CD4-positive, alpha-beta T cell treated with Interleukin-17A for 4 hours (primary cell): ENCODE data around the gene FNBP1.
"Not testable (repeated sequence)": the region's sequence is repeated elsewhere in the genome, so short reads cannot be mapped to it uniquely, and the experiment has no call there.

Source experiments
- DNase-seq: peaks from one replicate; pipeline ENCODE4 v3.0.0-alpha.2; 2020; ENCODE audit warnings: mixed read lengths

FNBP1 gene

DNA sequence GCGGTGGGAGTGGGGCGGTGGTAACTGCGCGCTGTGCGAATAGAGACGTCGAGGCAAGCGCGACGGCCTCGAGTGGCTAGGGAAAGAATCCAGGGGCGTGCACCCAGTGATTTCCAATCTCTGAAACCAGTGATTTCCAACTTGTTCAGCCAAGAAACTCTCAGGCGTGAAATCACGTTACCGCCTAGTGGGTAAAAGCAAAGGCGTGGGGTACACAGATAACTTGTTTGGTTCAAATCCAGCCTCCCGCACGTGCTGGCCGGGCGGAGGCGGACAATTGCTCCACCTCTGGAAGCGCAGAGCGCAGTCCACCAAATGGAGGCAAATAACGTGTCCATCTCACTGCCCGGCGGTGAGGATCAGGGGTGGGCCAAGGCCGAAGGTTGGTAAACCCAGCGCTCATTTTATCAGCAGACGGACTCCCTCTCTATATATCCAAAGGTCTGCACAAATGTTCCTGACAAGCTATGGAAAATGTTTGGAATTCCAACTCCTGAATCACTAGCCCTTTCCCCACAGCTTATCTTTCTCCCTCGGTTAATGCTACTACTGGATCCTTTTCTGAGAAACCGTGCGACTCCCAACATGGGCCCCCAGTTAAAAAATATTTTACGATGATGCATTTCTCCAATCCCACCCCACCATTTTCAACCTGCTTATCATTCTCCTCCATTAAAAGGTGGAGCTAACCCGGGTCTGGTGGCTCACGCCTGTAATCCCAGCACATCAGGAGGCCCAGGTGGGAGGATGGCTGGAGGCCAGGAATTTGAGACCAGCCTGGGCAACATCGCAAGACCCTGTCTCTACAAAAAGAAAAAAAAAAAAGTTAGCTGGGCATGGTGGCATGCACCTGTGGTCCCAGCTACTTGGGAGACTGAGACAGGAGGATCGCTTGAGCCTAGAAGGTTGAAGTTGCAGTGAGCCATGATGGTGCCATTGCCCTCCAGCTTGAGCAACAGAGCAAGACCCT is 950 bp upstream of the FNBP1 start:
- DNase-seq: no peak

DNA sequence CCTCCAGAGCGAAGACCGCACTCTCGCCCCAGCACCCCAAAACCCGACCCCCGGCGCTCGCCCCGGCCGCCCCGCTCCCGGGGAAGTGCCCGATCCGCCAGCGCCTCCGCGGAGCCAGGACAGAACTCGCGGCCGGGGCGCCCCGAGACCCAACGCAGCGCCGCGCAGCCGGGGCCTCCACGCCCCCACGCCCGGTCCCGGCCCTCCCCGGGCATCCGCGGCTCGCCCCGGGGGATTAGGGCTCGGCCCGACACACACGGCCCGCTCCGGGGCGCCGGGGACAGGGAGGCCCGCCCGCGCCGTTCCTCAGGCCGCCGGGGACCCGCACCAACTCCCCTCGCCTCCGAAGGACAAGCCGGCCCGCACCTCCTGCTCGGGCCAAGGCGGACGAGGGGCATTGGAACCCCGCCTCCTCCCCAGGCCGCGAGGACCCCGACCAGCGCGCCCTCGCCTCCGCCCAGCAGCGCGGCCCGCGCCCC is 544 bp downstream of the FNBP1 start:
- peak; percentile 49 for DNase-seq

GRCh38 chr9:130041648-130042405 is 1.2 kb downstream of the FNBP1 start:
- DNase-seq: no peak

GRCh38 chr9:130040984-130041647 is 1.9 kb downstream of the FNBP1 start:
- peak; percentile 20 for DNase-seq

DNA sequence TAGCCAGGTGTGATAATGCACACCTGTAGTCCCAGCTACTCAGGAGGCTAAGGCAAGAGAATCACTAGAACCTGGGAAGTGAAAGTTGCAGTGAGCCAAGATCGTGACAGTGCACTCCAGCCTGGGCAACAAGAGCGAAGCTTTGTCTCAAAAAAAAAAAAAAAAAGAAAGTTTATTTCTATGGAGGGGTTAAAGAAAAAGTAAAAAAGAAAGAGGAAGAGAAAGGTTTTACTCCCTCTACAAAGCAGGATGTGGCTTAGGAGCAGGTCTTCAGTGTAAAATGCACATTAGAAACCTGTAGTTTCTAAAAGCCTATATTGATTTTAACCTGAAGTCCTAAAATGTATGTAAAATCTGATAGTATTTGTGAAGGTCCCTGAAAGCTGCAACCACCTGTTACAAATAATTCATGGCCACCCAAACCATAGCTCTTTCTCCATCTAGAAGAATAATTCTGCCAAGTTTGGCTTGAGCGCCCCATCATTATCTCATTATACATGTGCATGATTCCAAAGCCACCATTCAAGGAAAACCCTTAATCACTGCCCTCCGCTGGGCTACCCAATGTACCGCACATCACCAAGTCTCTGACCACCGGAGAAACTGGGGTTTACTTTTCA is 3.4 kb downstream of the FNBP1 start:
- peak; percentile 38 for DNase-seq

DNA sequence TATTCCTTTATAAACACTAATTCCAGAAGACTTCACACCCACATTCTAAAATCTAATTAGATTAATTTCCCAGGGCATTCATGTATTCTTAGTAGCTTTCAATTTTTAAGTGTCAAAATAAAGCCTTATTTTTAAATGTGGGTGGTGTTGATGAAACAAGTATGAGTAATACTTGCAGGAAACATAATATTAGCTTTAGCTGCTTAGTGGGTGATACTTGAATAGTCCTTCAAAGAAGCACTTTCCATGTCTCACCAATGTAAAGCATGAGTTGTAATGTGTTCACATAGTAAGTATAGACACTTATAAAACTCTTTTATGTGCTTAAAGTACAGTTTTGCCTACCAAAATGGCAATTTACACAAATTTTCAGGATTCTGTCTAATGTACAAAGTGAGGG is 6.9 kb downstream of the FNBP1 start:
- DNase-seq: no peak

DNA sequence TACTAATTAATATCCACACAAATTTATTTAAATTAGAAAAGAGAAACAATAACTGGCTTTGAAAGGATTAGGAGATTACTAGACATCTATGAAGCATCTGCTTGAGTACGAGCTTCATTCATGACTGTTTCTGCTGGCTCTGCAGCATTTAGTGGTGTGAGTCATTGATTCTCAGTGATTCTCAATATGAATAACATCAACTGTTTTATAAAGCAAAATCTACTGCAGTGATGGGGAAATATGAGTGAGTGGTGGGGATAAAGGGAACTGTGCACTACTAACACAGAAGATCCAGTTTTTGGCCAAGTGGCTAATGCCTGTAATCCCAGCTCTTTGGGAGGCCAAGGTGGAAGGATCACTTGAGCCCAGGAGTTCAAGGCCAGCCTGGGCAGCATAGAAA is 8.4 kb downstream of the FNBP1 start:
- DNase-seq: peak; percentile 45

GRCh38 chr9:130030651-130031127 is 12.3 kb downstream of the FNBP1 start:
- no peak for DNase-seq

DNA sequence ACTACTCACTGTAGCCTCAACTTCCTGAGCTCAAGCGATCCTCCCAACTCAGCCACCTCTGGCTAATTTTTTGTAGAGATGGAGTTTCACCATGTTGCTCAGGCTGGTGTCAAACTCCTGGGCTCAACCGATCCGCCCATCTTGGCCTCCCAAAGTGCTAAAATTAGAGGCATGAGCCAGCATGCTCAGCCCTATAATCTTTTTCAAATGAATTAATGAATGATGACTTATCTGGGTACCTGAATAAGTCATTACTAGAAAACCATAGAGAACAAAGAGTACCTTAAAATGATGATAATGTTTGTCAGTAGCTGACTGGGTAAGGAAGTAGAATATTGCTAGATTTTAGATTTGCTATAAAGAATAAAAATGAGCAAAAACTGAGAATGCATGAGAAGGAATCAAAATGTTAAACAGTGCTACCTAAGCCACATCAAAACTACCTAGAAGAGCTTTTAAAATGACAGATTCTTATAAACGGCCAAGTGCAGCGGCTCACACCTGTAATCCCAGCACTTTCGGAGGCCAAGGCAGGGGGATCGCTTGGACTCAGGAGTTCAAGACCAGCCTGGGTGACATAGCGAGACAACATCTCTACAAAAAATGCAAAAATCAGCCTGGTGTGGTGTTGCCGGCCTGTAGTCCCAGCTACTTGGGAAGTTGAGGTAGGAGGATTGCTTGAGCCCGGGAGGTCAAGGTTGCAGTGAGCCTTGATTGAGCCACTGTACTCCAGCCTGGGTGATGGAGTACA is 13.6 kb downstream of the FNBP1 start:
- peak; percentile 27 for DNase-seq

GRCh38 chr9:130028493-130029222 is 14.3 kb downstream of the FNBP1 start:
- no peak for DNase-seq

DNA sequence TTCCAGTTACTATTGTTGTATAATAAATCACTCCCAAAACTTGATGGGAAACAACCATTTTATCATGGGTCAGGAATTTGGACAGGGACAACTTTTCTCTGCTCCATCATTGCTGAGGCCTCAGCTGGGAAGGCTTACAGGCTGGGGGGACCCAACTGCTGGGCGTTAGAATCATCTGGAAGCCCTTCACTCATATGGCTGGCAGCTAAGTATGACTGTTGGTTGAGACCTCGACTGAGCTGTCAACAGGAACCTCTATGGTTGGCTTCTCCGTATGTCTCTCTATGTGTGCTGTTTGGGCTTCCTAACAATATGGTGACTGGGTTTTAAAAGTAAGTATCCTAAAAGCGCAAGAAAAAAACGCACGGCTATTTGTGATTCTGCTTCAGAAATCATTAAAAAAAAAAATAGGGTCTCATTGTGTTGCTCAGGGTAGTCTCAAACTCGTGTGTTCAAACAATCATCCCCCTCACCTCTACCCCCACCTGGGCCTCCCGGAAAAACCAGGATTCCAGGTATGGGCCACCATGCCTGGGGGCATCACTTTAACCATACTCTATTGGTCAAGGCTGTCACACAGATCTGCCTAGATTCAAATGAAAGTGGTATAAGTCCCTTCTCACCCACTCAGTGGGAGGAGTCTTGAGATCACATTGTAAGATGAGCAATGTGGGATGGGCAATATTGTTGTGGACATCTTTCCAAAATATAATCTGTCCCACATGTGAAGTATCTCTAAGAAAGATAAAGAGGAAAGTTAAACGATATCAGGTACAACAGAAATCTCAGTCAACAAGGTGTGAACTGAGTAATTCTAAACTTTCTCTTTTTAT is 15.2 kb downstream of the FNBP1 start:
- DNase-seq: no peak

DNA sequence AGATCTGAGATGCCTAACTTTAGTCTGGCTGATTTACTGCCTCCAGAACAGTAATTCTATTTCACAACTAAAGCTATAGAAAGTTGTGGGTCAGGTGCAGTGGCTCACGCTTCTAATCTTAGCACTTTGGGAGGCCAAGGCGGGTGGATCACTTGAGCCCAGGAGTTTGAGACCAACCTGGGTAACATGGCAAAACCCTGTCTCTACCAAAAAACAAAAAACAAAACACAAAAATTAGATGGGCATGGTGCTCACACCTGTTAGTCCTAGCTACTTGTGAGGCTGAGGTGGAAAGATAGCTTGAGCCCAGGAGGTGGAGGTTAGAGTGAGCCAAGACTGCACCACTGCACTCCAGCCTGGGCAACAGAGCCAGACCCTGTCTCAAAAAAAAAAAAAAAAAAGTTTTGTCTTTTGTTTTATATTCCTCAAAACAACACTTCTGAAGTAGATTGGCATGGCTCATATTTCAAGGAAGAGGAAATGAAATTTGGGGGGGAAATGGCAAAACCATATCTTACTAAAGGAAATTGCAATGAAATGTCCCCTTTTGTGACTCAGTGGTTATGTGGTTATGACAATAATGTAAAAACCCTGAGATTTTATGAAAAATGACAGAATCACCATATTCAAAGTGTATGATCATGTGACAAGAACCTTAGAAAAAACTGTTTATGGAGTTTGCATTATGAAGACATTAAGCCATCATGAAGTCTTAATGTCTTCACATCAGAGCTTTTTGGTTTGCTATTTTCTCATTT is 16.2 kb downstream of the FNBP1 start:
- no peak for DNase-seq

- no peak for DNase-seq
These were observed 18.4 kb downstream of the FNBP1 start for GRCh38 chr9:130024597-130024994.

DNA sequence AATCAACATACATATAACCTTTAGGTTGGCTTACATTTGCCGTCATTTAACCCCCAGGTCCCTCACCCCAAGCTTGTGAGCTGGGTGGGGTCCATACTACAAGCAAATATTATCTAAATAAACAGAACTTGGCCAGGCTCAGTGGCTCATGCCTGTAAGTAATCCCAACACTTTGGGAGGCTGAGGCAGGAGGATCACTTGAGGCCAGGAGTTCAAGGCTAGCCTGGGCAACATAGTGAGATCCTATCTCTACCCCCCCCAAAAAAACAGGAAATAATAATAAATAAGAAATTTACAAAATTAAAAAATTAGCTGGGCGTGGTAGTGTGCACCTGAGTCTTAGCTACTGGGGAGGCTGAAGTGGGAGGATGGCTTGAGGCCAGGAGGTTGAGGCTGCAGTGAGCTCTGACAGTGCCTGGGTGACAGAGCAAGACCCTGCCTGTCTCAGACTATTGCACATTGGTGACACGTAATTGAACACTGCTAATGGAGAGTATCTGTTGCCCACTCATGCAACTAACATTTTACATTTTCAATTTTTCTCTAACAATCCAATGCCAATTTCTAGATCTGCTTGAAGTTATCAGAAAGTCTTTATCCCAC is 18.9 kb downstream of the FNBP1 start:
- no peak for DNase-seq

- no peak for DNase-seq
These were observed 19.7 kb downstream of the FNBP1 start for GRCh38 chr9:130023144-130023787.

- no peak for DNase-seq
These were observed 20.3 kb downstream of the FNBP1 start for GRCh38 chr9:130022566-130023143.

DNA sequence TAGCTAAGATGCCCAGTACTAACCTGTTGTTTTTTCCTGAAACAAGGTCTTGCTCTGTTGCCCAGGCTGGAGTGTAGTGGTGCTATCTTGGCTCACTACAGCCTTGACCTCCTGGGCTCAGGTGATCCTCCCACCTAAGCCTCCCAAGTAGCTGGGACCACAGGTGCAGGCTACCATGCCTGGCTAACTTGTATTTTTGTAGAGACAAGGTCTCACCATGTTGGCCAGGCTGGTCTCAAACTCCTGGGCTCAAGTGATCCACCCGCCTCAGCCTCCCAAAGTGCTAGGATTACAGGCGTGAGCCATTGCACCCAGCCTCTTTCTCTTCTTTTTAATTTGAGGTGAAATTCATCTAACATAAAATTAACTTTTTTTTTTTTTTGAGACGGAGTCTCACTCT is 21.1 kb downstream of the FNBP1 start:
- DNase-seq: not testable (repeated sequence)

DNA sequence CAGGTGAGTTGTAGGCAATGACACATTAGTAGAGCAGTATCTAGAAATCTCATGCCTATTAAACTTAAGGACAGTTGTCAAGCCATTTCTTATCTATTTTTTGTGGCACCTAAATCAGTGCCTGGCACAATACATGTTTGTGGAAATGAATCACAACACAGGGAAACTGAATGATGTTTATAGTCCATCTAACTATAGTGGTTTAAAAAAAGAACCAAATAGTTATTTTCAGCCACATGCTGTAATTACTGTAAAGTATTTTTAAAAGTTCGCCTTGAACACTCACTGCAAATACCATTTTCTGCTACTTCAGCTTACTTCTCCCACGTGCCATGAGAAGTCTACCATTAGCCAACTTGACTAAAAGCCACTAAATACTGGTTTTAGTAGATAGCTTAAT is 21.9 kb downstream of the FNBP1 start:
- DNase-seq: no peak
